Osteoblast (primary cell): ENCODE data around the gene THAP7. TPM values are rescaled to one million over a fixed set of nuclear protein-coding genes. Genes with fewer than 3 reads are reported as not detected.

Experiments used
- DNase-seq: peaks from one replicate; pipeline ENCODE4 v3.0.0; 2011; ENCODE audit warnings: low spot score, mixed read lengths; ENCODE audit not compliant: insufficient read length; ENCODE audit errors: missing footprints
- H2AFZ ChIP-seq: 2 replicates; pipeline ENCODE4 v1.6.0; 2011; ENCODE audit warnings: mild to moderate bottlenecking, low read length
- H3K27ac ChIP-seq: 2 replicates; pipeline ENCODE4 v1.5.1; 2011; ENCODE audit warnings: mild to moderate bottlenecking, low read depth, low read length, moderate library complexity
- H3K27me3 ChIP-seq: 2 replicates; pipeline ENCODE4 v1.6.0; 2012; ENCODE audit warnings: mild to moderate bottlenecking, control low read depth, inconsistent platforms, low read length, moderate library complexity; ENCODE audit not compliant: insufficient read depth
- H3K36me3 ChIP-seq: 2 replicates; pipeline ENCODE4 v1.5.1; 2011; ENCODE audit warnings: mild to moderate bottlenecking, low read length, control low read depth, moderate library complexity; ENCODE audit not compliant: insufficient read depth
- H3K4me1 ChIP-seq: 2 replicates; pipeline ENCODE4 v1.5.1; 2011; ENCODE audit warnings: mild to moderate bottlenecking, low read length, control low read depth, moderate library complexity; ENCODE audit not compliant: insufficient read depth
- H3K4me2 ChIP-seq: 2 replicates; pipeline ENCODE4 v1.6.0; 2011; ENCODE audit warnings: mild to moderate bottlenecking, low read length; ENCODE audit not compliant: insufficient read depth
- H3K4me3 ChIP-seq: fragments of 200-600 bp; sonication (generic); 3 replicates; pipeline ENCODE4 v1.5.1; 2012; ENCODE audit warnings: mild to moderate bottlenecking, low read length, inconsistent platforms; ENCODE audit not compliant: insufficient read depth
- H3K79me2 ChIP-seq: 2 replicates; pipeline ENCODE4 v1.6.0; 2012; ENCODE audit warnings: mild to moderate bottlenecking, low read length, control low read depth, inconsistent platforms; ENCODE audit not compliant: insufficient read depth
- H3K9me3 ChIP-seq: 2 replicates; pipeline ENCODE4 v1.5.1; 2011; ENCODE audit warnings: low read depth, low read length, control low read depth
- H4K20me1 ChIP-seq: 2 replicates; pipeline ENCODE4 v1.6.0; 2012; ENCODE audit warnings: mild to moderate bottlenecking, low read length, control low read depth; ENCODE audit not compliant: insufficient read depth
- CTCF ChIP-seq: IDR thresholded peaks from 2 replicates; pipeline ENCODE4 v1.5.1; 2011; ENCODE audit warnings: mild to moderate bottlenecking, low read depth, low read length, moderate library complexity; ENCODE audit errors: extremely low read depth
- total RNA-seq: library from RNA; depleted of rRNA; stranded (reverse); fragments of >200 nt; gene quantifications from 2 replicates; pipeline ENCODE4 v1.2.3, GENCODE V29; 2012

Gene THAP7
- total RNA-seq, 1 donor, result 24.2 TPM

- DNase-seq, result peak; percentile 84
- Histone ChIP-seq H4K20me1 (peaks cover 11% of the 10 kb centered on the region), H3K9me3 (no peaks in the 10 kb centered on the region), H3K79me2 (peaks cover 31% of the 10 kb centered on the region), H3K4me1 (peaks cover 26% of the 10 kb centered on the region), H2AFZ (peak overlapping the region; percentile 76), H3K4me3 (peak overlapping the region; percentile 82), H3K27me3 (no peaks in the 10 kb centered on the region), H3K36me3 (peaks cover 34% of the 10 kb centered on the region), H3K27ac (peak overlapping the region; percentile 98), H3K4me2 (peak overlapping the region; percentile 98)
- TF ChIP-seq CTCF, result peak; percentile 3
Measured at GRCh38 chr22:21000987-21001600, 824 bp downstream of the THAP7 start.

- peak; percentile 12 for TF ChIP-seq CTCF
- Histone ChIP-seq H3K27ac (peak overlapping the region; percentile 98), H3K9me3 (no peaks in the 10 kb centered on the region), H3K36me3 (peaks cover 36% of the 10 kb centered on the region), H3K4me2 (peak overlapping the region; percentile 98), H3K27me3 (no peaks in the 10 kb centered on the region), H3K4me1 (peaks cover 26% of the 10 kb centered on the region), H2AFZ (no peak overlapping the region), H3K4me3 (peak overlapping the region; percentile 82), H4K20me1 (peaks cover 11% of the 10 kb centered on the region), H3K79me2 (peaks cover 31% of the 10 kb centered on the region)
- peak; percentile 80 for DNase-seq
Measured at GRCh38 chr22:21000207-21000986, 1.5 kb downstream of the THAP7 start.

- peaks cover 31% of the 10 kb centered on the region for H3K79me2 ChIP-seq
- no peak for DNase-seq
- no peak for TF ChIP-seq CTCF
- no peaks in the 10 kb centered on the region for H3K27me3 ChIP-seq
- peaks cover 11% of the 10 kb centered on the region for H4K20me1 ChIP-seq
- no peak overlapping the region for H2AFZ ChIP-seq
- no peak overlapping the region for H3K27ac ChIP-seq
- H3K4me2 ChIP-seq, result no peak overlapping the region
- H3K9me3 ChIP-seq, result no peaks in the 10 kb centered on the region
- peaks cover 36% of the 10 kb centered on the region for H3K36me3 ChIP-seq
- H3K4me1 ChIP-seq, result peaks cover 26% of the 10 kb centered on the region
- no peak overlapping the region for H3K4me3 ChIP-seq
Measured at GRCh38 chr22:20999350-21000206, 2.3 kb downstream of the THAP7 start.
